HepG2 (cell line): ENCODE measurements around the gene LURAP1L. TPM values are rescaled to one million over a fixed set of nuclear protein-coding genes. Genes with fewer than 3 reads are reported as not detected.

Experiments
- GATAD2A ChIP-seq: IDR thresholded peaks from 2 replicates; pipeline ENCODE4 v1.6.1; 2016
- KAT8 ChIP-seq: IDR thresholded peaks from 2 replicates; pipeline ENCODE4 v1.6.1; 2016; ENCODE audit warnings: missing genetic modification reagents, missing compliant biosample characterization
- RXRB ChIP-seq: IDR thresholded peaks from 2 replicates; pipeline ENCODE4 v1.6.1; 2016; ENCODE audit warnings: borderline replicate concordance, missing genetic modification reagents, missing compliant biosample characterization
- TFDP1 ChIP-seq: IDR thresholded peaks from 2 replicates; pipeline ENCODE4 v1.6.1; 2016; ENCODE audit warnings: missing compliant biosample characterization, missing genetic modification reagents, borderline replicate concordance
- ZBTB8A ChIP-seq: sonication (generic); formaldehyde crosslinking; IDR thresholded peaks from 2 replicates; pipeline ENCODE4 v1.4.0; 2020; ENCODE audit warnings: mild to moderate bottlenecking, low read depth, missing genetic modification reagents, borderline replicate concordance
- ZNF318 ChIP-seq: sonication (generic); formaldehyde crosslinking; IDR thresholded peaks from 2 replicates; pipeline ENCODE4 v1.4.0; 2020; ENCODE audit warnings: mild to moderate bottlenecking, missing genetic modification reagents
- ZNF747 ChIP-seq: sonication (generic); formaldehyde crosslinking; IDR thresholded peaks from 2 replicates; pipeline ENCODE4 v1.8.1; 2023; ENCODE audit warnings: missing genetic modification reagents, mild to moderate bottlenecking, borderline replicate concordance
- ZSCAN9 ChIP-seq: IDR thresholded peaks from 2 replicates; pipeline ENCODE4 v1.6.1; 2016; ENCODE audit warnings: borderline replicate concordance
- polyA plus RNA-seq, 8 experiments: library from polyadenylated mRNA; depleted of rRNA in 3 of 8; stranded (reverse) in 7 of 8; unstranded in 1 of 8; fragments of >200 nt; fragmentation: Illumina TruSeq in 4 of 8; extraction: Trizol in 4 of 8; gene quantifications; 2 replicates each; pipeline versions ENCODE4 v1.2.1 to v1.2.3, GENCODE V29; 2011 to 2016; ENCODE audit warnings: low read depth in 4 of 8, missing spikeins in 1 of 8, mixed read lengths in 1 of 8; ENCODE audit not compliant: insufficient read depth in 1 of 8
- total RNA-seq, 5 experiments: library from RNA; depleted of rRNA; stranded (reverse); fragments of >200 nt; fragmentation: Illumina TruSeq; extraction: Trizol; gene quantifications; 2 replicates each; pipeline ENCODE4 v1.2.3, GENCODE V29; 2016; ENCODE audit warnings: low read depth in 1 of 5
- TF ChIP-seq, protein P1 (sequence below): sonication (generic); formaldehyde crosslinking; IDR thresholded peaks from 2 replicates; pipeline ENCODE4 v1.5.1; 2020; ENCODE audit warnings: mild to moderate bottlenecking, missing genetic modification reagents, moderate library complexity

LURAP1L gene
- total and polyA plus RNA-seq, 2 of the 13 experiments (the other 11 are each of a cell fraction or from before 2014, with no cell fraction given), result 6.7 to 16.6 TPM

- TF ChIP-seq ZBTB8A (CRISPR knock-in tag), result no peak
- TF ChIP-seq RXRB, result no peak
- TF ChIP-seq KAT8 (CRISPR knock-in tag), result no peak
- no peak for TF ChIP-seq ZSCAN9 (CRISPR knock-in tag)
- TF ChIP-seq ZNF318 (CRISPR knock-in tag), result no peak
- TF ChIP-seq, protein P1, sequence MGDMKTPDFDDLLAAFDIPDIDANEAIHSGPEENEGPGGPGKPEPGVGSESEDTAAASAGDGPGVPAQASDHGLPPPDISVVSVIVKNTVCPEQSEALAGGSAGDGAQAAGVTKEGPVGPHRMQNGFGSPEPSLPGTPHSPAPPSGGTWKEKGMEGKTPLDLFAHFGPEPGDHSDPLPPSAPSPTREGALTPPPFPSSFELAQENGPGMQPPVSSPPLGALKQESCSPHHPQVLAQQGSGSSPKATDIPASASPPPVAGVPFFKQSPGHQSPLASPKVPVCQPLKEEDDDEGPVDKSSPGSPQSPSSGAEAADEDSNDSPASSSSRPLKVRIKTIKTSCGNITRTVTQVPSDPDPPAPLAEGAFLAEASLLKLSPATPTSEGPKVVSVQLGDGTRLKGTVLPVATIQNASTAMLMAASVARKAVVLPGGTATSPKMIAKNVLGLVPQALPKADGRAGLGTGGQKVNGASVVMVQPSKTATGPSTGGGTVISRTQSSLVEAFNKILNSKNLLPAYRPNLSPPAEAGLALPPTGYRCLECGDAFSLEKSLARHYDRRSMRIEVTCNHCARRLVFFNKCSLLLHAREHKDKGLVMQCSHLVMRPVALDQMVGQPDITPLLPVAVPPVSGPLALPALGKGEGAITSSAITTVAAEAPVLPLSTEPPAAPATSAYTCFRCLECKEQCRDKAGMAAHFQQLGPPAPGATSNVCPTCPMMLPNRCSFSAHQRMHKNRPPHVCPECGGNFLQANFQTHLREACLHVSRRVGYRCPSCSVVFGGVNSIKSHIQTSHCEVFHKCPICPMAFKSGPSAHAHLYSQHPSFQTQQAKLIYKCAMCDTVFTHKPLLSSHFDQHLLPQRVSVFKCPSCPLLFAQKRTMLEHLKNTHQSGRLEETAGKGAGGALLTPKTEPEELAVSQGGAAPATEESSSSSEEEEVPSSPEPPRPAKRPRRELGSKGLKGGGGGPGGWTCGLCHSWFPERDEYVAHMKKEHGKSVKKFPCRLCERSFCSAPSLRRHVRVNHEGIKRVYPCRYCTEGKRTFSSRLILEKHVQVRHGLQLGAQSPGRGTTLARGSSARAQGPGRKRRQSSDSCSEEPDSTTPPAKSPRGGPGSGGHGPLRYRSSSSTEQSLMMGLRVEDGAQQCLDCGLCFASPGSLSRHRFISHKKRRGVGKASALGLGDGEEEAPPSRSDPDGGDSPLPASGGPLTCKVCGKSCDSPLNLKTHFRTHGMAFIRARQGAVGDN (CRISPR knock-in tag), result peak; percentile 10; the same call in 1 of the 2 replicates
- no peak for TF ChIP-seq TFDP1 (CRISPR knock-in tag)
- TF ChIP-seq GATAD2A (CRISPR knock-in tag), result no peak
- TF ChIP-seq ZNF747 (CRISPR knock-in tag), result no peak
Observed at GRCh38 chr9:12776513-12777055, 1.8 kb downstream of the LURAP1L start (continued).
